LNCaP clone FGC (cell line): Measurements from ENCODE around the gene STRIP1.

Source experiments
- DNase-seq: peaks from one replicate; pipeline ENCODE4 v3.0.0-alpha.2; 2011; ENCODE audit warnings: low read depth
- H3K4me3 ChIP-seq: 2 replicates; pipeline ENCODE4 v1.5.1; 2011; ENCODE audit warnings: mild to moderate bottlenecking, low read depth, low read length, control low read depth
- CTCF ChIP-seq: IDR thresholded peaks from 2 replicates; pipeline ENCODE4 v1.5.1; 2012; ENCODE audit warnings: mild to moderate bottlenecking; ENCODE audit not compliant: control insufficient read depth, insufficient read depth; ENCODE audit errors: extremely low read depth

The STRIP1 gene

GRCh38 chr1:110062612-110063011, 28.2 kb downstream of the STRIP1 start:
- no peak overlapping the region for H3K4me3 ChIP-seq
- DNase-seq: no peak
- TF ChIP-seq CTCF: no peak

- DNase-seq: no peak
- TF ChIP-seq CTCF: no peak
- H3K4me3 ChIP-seq: no peak overlapping the region
These were observed 29.4 kb downstream of the STRIP1 start for GRCh38 chr1:110063781-110064180.

GRCh38 chr1:110064576-110065337, 30.3 kb downstream of the STRIP1 start:
- DNase-seq: no peak

GRCh38 chr1:110065841-110066240, 31.4 kb downstream of the STRIP1 start:
- no peak for TF ChIP-seq CTCF
- DNase-seq: no peak
- no peak overlapping the region for H3K4me3 ChIP-seq

More at GRCh38 chr1:110064576-110065337, 30.3 kb downstream of the STRIP1 start:
- no peak for TF ChIP-seq CTCF
- H3K4me3 ChIP-seq: no peak overlapping the region

- no peak for DNase-seq
- H3K4me3 ChIP-seq: no peak overlapping the region
- no peak for TF ChIP-seq CTCF
These were observed 33.1 kb downstream of the STRIP1 start for GRCh38 chr1:110067479-110067892.

GRCh38 chr1:110067893-110068645, 33.6 kb downstream of the STRIP1 start:
- TF ChIP-seq CTCF: no peak

More at GRCh38 chr1:110067893-110068645, 33.6 kb downstream of the STRIP1 start:
- DNase-seq: no peak
- H3K4me3 ChIP-seq: no peak overlapping the region
